Panc1 (cell line): ENCODE data around the gene XIRP2. TPM values are rescaled to one million over a fixed set of nuclear protein-coding genes. Genes with fewer than 3 reads are reported as not detected.

Experiments used
- ATAC-seq: fragments of 200-7000 bp; cut with Tn5 transposase; 2 replicates; pipeline ENCODE4 v1.9.1; 2020; ENCODE audit warnings: mild to moderate bottlenecking, moderate library complexity
- BruUV-seq: library from RNA; stranded (reverse); fragments of 400-500 nt; replicated peaks from 2 replicates; lab custom pipeline; 2021; lab: Mats Ljungman, UMichigan
- CTCF ChIA-PET: fragments of 300-600 bp; sonication (Branson Sonifier 250); formaldehyde crosslinking; loops from one replicate; lab custom pipeline; 2022; ENCODE audit warnings: antibody characterized with exemption; lab: Charles Lee
- POLR2A ChIA-PET: fragments of 300-600 bp; sonication (Branson Sonifier 250); formaldehyde crosslinking; loops from one replicate; lab custom pipeline; 2022; ENCODE audit warnings: antibody characterized with exemption; lab: Charles Lee
- DNase-seq: peaks from one replicate; pipeline ENCODE4 v3.0.0-alpha.2; 2010; ENCODE audit warnings: low read depth, low spot score
- H3K27ac ChIP-seq: 2 replicates; pipeline ENCODE4 v1.5.1; 2011; ENCODE audit warnings: mild to moderate bottlenecking, low read length, inconsistent platforms
- H3K27me3 ChIP-seq: fragments of 200-500 bp; sonication (Bioruptor generic); 2 replicates; pipeline ENCODE4 v1.6.0; 2014; ENCODE audit warnings: low read length, inconsistent platforms; ENCODE audit not compliant: control insufficient read depth, insufficient read depth
- H3K36me3 ChIP-seq: fragments of 200-500 bp; sonication (Bioruptor generic); 2 replicates; pipeline ENCODE4 v1.5.1; 2014; ENCODE audit warnings: inconsistent platforms, mild to moderate bottlenecking, low read length, moderate library complexity; ENCODE audit not compliant: control insufficient read depth, insufficient read depth
- H3K4me1 ChIP-seq: 2 replicates; pipeline ENCODE4 v1.5.1; 2011; ENCODE audit warnings: inconsistent platforms, mild to moderate bottlenecking, low read length, moderate library complexity; ENCODE audit not compliant: control insufficient read depth, insufficient read depth
- H3K4me3 ChIP-seq, 2 experiments: 2 replicates each; pipeline ENCODE4 v1.5.1; 2011 to 2012; ENCODE audit warnings: low read depth in 2 of 2, low read length in 2 of 2, mild to moderate bottlenecking in 2 of 2, inconsistent platforms in 1 of 2, moderate library complexity in 1 of 2
- H3K9me3 ChIP-seq: fragments of 200-500 bp; sonication (Bioruptor generic); 2 replicates; pipeline ENCODE4 v1.5.1; 2014; ENCODE audit warnings: low read depth, mild to moderate bottlenecking, inconsistent platforms, low read length, moderate library complexity; ENCODE audit not compliant: control insufficient read depth, insufficient read depth
- CTCF ChIP-seq: fragments of 450-650 bp; IDR thresholded peaks from 2 replicates; pipeline ENCODE4 v1.5.1; 2017; ENCODE audit warnings: mild to moderate bottlenecking
- POLR2AphosphoS5 ChIP-seq: IDR thresholded peaks from 2 replicates; pipeline ENCODE4 v1.6.1; 2012; ENCODE audit warnings: mild to moderate bottlenecking, low read depth, low read length, moderate library complexity
- REST ChIP-seq, 2 experiments: IDR thresholded peaks; 2 replicates each; pipeline ENCODE4 v1.6.1; 2011 to 2012; ENCODE audit warnings: low read depth in 2 of 2, control low read depth in 1 of 2, low read length in 1 of 2, mild to moderate bottlenecking in 1 of 2, moderate library complexity in 1 of 2; ENCODE audit not compliant: insufficient read depth in 1 of 2
- SIN3A ChIP-seq: IDR thresholded peaks from 2 replicates; pipeline ENCODE4 v1.6.1; 2012; ENCODE audit warnings: low read depth, mild to moderate bottlenecking, low read length, moderate library complexity, borderline replicate concordance; ENCODE audit not compliant: insufficient read depth
- TCF7L2 ChIP-seq: IDR thresholded peaks from 2 replicates; pipeline ENCODE4 v1.6.1; 2011; ENCODE audit warnings: mild to moderate bottlenecking, low read depth, low read length, inconsistent platforms
- in situ Hi-C: cut with HindIII; loops from 2 replicates; pipeline ENCODE4 v1.10.0; 2016; ENCODE audit warnings: low sequenced_read_pairs, low pct_unique_long_range_greater_than_20kb
- intact Hi-C: fragments of 100-400 bp; cut with micrococcal nuclease; formaldehyde crosslinking; loops from one replicate; pipeline ENCODE4 v1.10.0; 2022; ENCODE audit not compliant: unreplicated experiment
- total RNA-seq: library from RNA; stranded (reverse); gene quantifications from one replicate; pipeline ENCODE4 v1.2.1, GENCODE V29; 2021; ENCODE audit not compliant: unreplicated experiment

XIRP2 gene
- total RNA-seq, 1 experiment from 2014 or later = not detected

DNA sequence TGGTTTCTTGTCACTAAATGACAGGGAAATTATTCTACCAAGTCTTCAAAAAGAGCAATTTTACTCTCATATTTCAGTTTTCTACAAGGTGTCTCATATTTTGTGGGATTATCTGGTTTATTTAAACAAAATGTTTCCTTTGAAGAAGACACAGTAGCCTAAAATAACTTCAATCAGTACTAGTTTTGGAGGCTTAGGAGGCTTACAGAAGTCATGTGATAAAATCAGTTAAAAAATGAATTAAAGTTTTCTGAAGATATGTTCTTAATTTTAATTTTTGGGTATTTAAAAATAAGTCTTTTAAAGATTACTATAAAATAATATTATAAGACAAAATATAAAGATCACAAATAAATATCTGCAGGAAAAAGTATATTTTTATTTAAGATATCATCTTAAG, 95.9 kb downstream of the XIRP2 start:
- intact Hi-C loops = no loop called here
- CTCF ChIA-PET = no interaction called here
- H3K27ac ChIP-seq = no peak overlapping the region
- no TSS peak for BruUV-seq
- peaks cover 9% of the 10 kb centered on the region for H3K9me3 ChIP-seq
- TF ChIP-seq POLR2AphosphoS5 (no peak), REST (IDR thresholded peaks at IDR 0.05; ENCODE audit: insufficient read depth in 1 of 2, low read depth in 2 of 2, low read length in 1 of 2) (no peak), SIN3A (no peak), TCF7L2 (no peak), CTCF (no peak)
- no peaks in the 10 kb centered on the region for H3K4me1 ChIP-seq
- H3K36me3 ChIP-seq = no peaks in the 10 kb centered on the region
- no peak overlapping the region for H3K4me3 ChIP-seq
- H3K27me3 ChIP-seq = no peaks in the 10 kb centered on the region
- in situ Hi-C loops = no loop called here
- DNase-seq = no peak
- POLR2A ChIA-PET = no interaction called here
- no peak for ATAC-seq

DNA sequence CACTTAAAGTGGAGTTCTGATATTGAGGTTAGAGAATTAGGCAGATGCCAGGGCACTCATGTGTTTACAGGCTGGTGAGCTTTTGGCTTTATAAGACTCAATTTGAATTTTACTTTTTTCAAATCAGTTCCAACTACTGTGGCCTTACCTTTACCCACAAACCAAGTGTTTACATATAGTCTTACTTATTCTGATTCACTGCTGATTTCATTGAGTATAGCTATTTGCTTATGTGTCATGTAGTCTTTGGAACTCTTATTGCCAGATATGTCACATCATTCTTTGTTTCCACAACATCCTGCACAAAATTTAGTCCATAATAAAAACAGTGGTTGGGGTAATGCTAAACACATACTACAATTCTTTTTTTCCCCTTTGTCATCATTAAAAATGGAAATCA, 96.5 kb downstream of the XIRP2 start:
- no peak for DNase-seq
- no peak for ATAC-seq
- Histone ChIP-seq H3K9me3 (peaks cover 4% of the 10 kb centered on the region), H3K27me3 (no peaks in the 10 kb centered on the region), H3K36me3 (no peaks in the 10 kb centered on the region), H3K4me1 (no peaks in the 10 kb centered on the region), H3K27ac (no peak overlapping the region), H3K4me3 (no peak overlapping the region)
- no TSS peak for BruUV-seq
- intact Hi-C loops = no loop called here
- ChIA-PET CTCF (no interaction called here), POLR2A (no interaction called here)
- TF ChIP-seq SIN3A (no peak), CTCF (no peak), TCF7L2 (no peak), REST (IDR thresholded peaks at IDR 0.05; ENCODE audit: insufficient read depth in 1 of 2, low read depth in 2 of 2, low read length in 1 of 2) (no peak), POLR2AphosphoS5 (no peak)
- in situ Hi-C loops = no loop called here
